GM12878 (cell line): ENCODE data around the gene TMEM161A.

Source experiments
- BHLHE40 ChIP-seq, 2 experiments: fragments of 450-650 bp in 1 of 2; IDR thresholded peaks; 2 replicates each; pipeline ENCODE4 v1.6.1; 2011 to 2017; ENCODE audit warnings: low read depth in 2 of 2, borderline replicate concordance in 1 of 2, improper control_type of control experiment in 1 of 2, low read length in 1 of 2, mild to moderate bottlenecking in 1 of 2
- CREB1 ChIP-seq: IDR thresholded peaks from 2 replicates; pipeline ENCODE4 v1.6.1; 2012; ENCODE audit warnings: low read depth, mild to moderate bottlenecking, inconsistent platforms
- ESRRA ChIP-seq: IDR thresholded peaks from 2 replicates; pipeline ENCODE4 v1.6.1; 2012; ENCODE audit warnings: mild to moderate bottlenecking, low read length, improper control_type of control experiment
- MXI1 ChIP-seq: fragments of 150-350 bp; IDR thresholded peaks from 2 replicates; pipeline ENCODE4 v1.6.1; 2011; ENCODE audit warnings: low read depth, mild to moderate bottlenecking, inconsistent platforms, low read length, improper control_type of control experiment
- NBN ChIP-seq: fragments of 450-650 bp; IDR thresholded peaks from 2 replicates; pipeline ENCODE4 v1.6.1; 2016
- POLR2A ChIP-seq: IDR thresholded peaks from 2 replicates; pipeline ENCODE4 v1.6.1; 2011; ENCODE audit warnings: low read depth, mild to moderate bottlenecking, low read length
- SREBF1 ChIP-seq: IDR thresholded peaks from 2 replicates; pipeline ENCODE4 v1.6.1; 2012; ENCODE audit warnings: mild to moderate bottlenecking, low read length
- TARDBP ChIP-seq: IDR thresholded peaks from 2 replicates; pipeline ENCODE4 v1.6.1; 2016; ENCODE audit warnings: borderline replicate concordance
- YY1 ChIP-seq: IDR thresholded peaks from 2 replicates; pipeline ENCODE4 v1.6.1; 2011; ENCODE audit warnings: low read depth, mild to moderate bottlenecking, low read length
- TF ChIP-seq, protein P1 (sequence below), 3 experiments: IDR thresholded peaks in 2 of 3; conservative IDR thresholded peaks in 1 of 3; 2 replicates each; pipeline ENCODE4 v1.5.1; 2011; ENCODE audit warnings: low read depth in 3 of 3, low read length in 3 of 3, mild to moderate bottlenecking in 3 of 3, control low read depth in 2 of 3, moderate library complexity in 2 of 3, inconsistent platforms in 1 of 3, mixed read lengths in 1 of 3; ENCODE audit not compliant: control insufficient read depth in 2 of 3, insufficient read depth in 1 of 3; ENCODE audit errors: extremely low read depth in 1 of 3
- TF ChIP-seq, protein P2 (sequence below): IDR thresholded peaks from 2 replicates; pipeline ENCODE4 v1.6.1; 2011; ENCODE audit warnings: low read depth, low read length, improper control_type of control experiment, borderline replicate concordance

DNA sequence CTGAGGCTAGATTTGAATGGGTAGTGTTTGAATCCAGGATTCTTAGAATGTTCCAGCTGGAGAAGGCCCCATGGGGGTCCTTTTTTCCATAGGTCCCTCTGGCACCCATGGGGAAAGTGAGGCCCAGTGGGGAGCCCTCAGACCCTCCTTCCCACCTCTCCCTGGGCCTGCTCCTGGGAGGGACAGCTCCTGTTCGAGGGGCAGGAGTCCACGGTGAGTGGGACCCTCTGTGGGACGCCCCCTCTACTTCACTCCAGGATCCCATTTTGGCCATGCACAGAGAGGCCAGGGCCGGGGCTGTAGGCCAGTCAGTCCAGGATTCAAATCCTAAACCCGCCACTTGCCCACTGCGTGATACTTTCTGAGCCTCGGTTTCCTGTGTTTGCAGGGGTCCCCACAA, 24.2 kb upstream of the TMEM161A start:
- TF ChIP-seq SREBF1 (no peak), YY1 (no peak), POLR2A (no peak), ESRRA (no peak), BHLHE40 (IDR thresholded peaks at IDR 0.05; ENCODE audit: borderline replicate concordance in 1 of 2, low read depth in 2 of 2, low read length in 1 of 2) (no peak), NBN (no peak), MXI1 (no peak), TARDBP (no peak), CREB1 (no peak)
- TF ChIP-seq, protein P1, sequence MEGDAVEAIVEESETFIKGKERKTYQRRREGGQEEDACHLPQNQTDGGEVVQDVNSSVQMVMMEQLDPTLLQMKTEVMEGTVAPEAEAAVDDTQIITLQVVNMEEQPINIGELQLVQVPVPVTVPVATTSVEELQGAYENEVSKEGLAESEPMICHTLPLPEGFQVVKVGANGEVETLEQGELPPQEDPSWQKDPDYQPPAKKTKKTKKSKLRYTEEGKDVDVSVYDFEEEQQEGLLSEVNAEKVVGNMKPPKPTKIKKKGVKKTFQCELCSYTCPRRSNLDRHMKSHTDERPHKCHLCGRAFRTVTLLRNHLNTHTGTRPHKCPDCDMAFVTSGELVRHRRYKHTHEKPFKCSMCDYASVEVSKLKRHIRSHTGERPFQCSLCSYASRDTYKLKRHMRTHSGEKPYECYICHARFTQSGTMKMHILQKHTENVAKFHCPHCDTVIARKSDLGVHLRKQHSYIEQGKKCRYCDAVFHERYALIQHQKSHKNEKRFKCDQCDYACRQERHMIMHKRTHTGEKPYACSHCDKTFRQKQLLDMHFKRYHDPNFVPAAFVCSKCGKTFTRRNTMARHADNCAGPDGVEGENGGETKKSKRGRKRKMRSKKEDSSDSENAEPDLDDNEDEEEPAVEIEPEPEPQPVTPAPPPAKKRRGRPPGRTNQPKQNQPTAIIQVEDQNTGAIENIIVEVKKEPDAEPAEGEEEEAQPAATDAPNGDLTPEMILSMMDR (IDR thresholded peaks at IDR 0.05 in 2 of 3, conservative IDR thresholded peaks at IDR 0.05 in 1 of 3; ENCODE audit: control insufficient read depth in 2 of 3, extremely low read depth in 1 of 3, insufficient read depth in 1 of 3, low read depth in 3 of 3, low read length in 3 of 3): no peak
- TF ChIP-seq, protein P2, sequence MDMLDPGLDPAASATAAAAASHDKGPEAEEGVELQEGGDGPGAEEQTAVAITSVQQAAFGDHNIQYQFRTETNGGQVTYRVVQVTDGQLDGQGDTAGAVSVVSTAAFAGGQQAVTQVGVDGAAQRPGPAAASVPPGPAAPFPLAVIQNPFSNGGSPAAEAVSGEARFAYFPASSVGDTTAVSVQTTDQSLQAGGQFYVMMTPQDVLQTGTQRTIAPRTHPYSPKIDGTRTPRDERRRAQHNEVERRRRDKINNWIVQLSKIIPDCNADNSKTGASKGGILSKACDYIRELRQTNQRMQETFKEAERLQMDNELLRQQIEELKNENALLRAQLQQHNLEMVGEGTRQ: no peak
